Lower leg skin (tissue), 3 donors: ENCODE data around the gene PANK1.

ENCODE experiments used
- POLR2A ChIP-seq, 2 donors: fragments of 450-650 bp; IDR thresholded peaks; one replicate each; pipeline ENCODE4 v1.6.1; 2016 to 2017; ENCODE audit warnings: antibody characterized with exemption in 2 of 2, mild to moderate bottlenecking in 1 of 2, moderate library complexity in 1 of 2
- TF ChIP-seq, protein P1 (sequence below), 3 donors: fragments of 450-650 bp; IDR thresholded peaks; one replicate each; pipeline ENCODE4 v1.5.1; 2016; ENCODE audit warnings: antibody characterized with exemption in 3 of 3, mild to moderate bottlenecking in 3 of 3, moderate library complexity in 2 of 3

DNA sequence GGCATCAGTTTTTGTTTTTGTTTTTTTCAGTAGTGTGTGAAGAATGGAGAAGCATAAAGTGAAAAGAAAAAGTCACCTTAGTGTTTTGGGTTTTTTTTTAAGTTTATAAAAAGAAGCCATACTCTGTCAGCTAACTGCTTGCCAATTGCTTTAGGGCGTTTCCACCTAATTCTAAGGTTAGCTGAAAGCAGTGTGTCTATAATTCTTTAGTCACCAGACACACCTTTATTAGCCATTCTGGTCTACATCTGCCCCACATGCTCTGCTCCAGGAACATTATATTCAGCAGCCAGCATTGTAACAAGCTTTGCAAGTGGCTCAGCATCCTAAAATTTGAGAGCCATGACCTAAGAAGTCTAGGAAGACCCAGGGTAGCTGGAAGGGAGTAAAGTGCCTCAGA is 95.5 kb downstream of the PANK1 start:
- TF ChIP-seq, protein P1, sequence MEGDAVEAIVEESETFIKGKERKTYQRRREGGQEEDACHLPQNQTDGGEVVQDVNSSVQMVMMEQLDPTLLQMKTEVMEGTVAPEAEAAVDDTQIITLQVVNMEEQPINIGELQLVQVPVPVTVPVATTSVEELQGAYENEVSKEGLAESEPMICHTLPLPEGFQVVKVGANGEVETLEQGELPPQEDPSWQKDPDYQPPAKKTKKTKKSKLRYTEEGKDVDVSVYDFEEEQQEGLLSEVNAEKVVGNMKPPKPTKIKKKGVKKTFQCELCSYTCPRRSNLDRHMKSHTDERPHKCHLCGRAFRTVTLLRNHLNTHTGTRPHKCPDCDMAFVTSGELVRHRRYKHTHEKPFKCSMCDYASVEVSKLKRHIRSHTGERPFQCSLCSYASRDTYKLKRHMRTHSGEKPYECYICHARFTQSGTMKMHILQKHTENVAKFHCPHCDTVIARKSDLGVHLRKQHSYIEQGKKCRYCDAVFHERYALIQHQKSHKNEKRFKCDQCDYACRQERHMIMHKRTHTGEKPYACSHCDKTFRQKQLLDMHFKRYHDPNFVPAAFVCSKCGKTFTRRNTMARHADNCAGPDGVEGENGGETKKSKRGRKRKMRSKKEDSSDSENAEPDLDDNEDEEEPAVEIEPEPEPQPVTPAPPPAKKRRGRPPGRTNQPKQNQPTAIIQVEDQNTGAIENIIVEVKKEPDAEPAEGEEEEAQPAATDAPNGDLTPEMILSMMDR (IDR thresholded peaks at IDR 0.05): no peak
- TF ChIP-seq POLR2A (IDR thresholded peaks at IDR 0.05): no peak
